ENCODE results near the gene SMG6. TPM values are rescaled to one million over a fixed set of nuclear protein-coding genes. Genes with fewer than 3 reads are reported as not detected.

The SMG6 gene
- total RNA-seq, 2 donors from 2014 or later = 12.5 to 22.1 TPM

DNA sequence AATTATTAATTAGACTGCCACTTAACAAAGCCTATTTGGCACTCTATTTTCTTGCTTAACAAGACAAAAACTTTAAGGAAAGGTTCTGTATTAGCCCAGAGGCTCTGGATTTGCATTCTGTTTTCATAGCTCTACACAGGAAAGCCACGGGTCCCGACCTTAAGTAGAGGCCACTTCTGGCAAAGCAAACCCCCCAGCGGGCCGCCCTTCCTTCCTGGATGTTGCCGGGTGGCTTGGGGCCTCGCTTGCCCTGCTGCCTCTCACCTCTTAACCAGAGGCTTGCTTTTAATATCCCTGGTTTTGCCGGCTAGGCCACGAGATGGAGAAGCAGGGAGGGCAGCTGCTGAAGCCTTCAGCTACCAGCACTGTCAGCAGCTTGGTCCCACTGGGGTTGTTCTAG is 282.9 kb downstream of the SMG6 start:
- intact Hi-C loops (cut with DNase I) = no loop called here
- Histone ChIP-seq H3K4me3 (no peak overlapping the region), H3K9me3 (no peaks in the 10 kb centered on the region), H3K27ac (no peak overlapping the region), H3K36me3 (replicated peaks in 1 of 2; ENCODE audit: insufficient read depth in 1 of 2, low read depth in 2 of 2) (no peaks in the 10 kb centered on the region), H3K4me1 (peaks cover 22% of the 10 kb centered on the region), H3K27me3 (no peaks in the 10 kb centered on the region)
- TF ChIP-seq POLR2A (IDR thresholded peaks at IDR 0.05) = no peak
- TF ChIP-seq, protein P1, sequence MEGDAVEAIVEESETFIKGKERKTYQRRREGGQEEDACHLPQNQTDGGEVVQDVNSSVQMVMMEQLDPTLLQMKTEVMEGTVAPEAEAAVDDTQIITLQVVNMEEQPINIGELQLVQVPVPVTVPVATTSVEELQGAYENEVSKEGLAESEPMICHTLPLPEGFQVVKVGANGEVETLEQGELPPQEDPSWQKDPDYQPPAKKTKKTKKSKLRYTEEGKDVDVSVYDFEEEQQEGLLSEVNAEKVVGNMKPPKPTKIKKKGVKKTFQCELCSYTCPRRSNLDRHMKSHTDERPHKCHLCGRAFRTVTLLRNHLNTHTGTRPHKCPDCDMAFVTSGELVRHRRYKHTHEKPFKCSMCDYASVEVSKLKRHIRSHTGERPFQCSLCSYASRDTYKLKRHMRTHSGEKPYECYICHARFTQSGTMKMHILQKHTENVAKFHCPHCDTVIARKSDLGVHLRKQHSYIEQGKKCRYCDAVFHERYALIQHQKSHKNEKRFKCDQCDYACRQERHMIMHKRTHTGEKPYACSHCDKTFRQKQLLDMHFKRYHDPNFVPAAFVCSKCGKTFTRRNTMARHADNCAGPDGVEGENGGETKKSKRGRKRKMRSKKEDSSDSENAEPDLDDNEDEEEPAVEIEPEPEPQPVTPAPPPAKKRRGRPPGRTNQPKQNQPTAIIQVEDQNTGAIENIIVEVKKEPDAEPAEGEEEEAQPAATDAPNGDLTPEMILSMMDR (IDR thresholded peaks at IDR 0.05) = no peak
- 55 to 62% methylated on average over 6 to 8 of the region's 8 CpGs for WGBS, 2 donors
- ATAC-seq (no peak), DNase-seq (no peak)

DNA sequence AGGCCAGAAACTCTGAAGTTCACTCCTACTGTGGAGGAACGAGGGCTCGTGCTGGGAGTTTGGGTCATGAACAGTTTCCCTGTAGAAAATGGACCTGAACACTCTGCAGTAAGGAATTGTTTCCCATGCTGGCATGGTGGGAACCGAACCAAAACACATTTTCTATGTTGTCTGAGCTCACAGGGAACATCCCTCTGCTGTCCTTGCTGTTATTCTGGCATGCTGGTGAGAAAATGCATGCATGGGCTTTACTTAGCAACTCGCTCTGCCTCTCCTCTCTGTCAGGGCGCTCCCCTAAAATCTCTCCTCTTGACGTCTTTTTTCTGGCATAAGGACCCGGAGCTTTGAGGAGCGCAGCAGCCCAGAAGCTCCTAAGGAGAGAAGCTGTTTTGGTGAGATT is 283.9 kb downstream of the SMG6 start:
- TF ChIP-seq POLR2A (IDR thresholded peaks at IDR 0.05) = no peak
- TF ChIP-seq, protein P1 (IDR thresholded peaks at IDR 0.05) = no peak
- no peaks in the 10 kb centered on the region for H3K27me3 ChIP-seq
- no peak overlapping the region for H3K4me3 ChIP-seq
- intact Hi-C loops (cut with DNase I) = no loop called here
- H3K27ac ChIP-seq = no peak overlapping the region
- DNase-seq (no peak), ATAC-seq (no peak)
- H3K9me3 ChIP-seq = no peaks in the 10 kb centered on the region
- H3K4me1 ChIP-seq = peaks cover 12% of the 10 kb centered on the region
- WGBS, 2 donors = 69 to 84% methylated on average over 7 to 8 of the region's 8 CpGs
- no peaks in the 10 kb centered on the region for H3K36me3 ChIP-seq (replicated peaks in 1 of 2; ENCODE audit: insufficient read depth in 1 of 2, low read depth in 2 of 2)

DNA sequence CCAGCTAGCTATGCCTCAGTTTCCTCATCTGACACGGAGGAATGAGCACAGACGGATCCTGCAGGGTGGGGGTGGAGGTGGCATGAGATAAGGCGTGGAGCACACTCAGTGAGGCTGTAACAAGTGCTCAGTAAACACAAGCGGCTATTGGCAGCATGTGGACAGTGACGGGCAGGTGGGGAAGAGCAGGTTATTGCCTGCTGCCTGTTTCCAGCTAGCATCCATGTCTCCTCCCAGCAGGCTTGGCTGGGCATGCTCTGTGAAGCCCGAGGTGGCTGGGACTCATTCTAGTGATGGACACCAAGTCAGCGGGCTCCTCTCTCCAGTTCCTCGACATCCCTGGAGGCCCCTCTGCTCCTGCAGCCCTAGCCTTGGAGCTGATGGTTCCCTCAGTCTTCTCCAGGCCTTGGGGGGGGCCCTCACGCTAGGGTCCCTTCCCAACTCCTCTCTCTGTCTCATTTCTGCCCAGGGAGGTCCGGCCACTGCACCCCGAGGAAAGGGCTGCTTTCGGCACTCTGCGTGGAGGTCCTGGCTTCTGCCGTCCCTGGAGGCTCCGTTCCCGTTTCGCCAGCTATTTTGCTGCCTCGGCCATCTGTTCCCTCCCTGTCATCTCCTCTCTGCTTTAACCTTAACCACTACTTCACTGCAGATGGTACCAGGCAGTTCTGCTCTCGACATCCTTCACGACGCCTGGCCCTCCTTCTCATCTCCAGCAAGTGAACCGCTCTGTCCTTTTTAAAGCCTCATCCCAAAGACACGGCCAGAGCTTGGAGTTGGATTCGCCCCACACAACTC is 284.7 kb downstream of the SMG6 start:
- H3K4me3 ChIP-seq = no peak overlapping the region

DNA sequence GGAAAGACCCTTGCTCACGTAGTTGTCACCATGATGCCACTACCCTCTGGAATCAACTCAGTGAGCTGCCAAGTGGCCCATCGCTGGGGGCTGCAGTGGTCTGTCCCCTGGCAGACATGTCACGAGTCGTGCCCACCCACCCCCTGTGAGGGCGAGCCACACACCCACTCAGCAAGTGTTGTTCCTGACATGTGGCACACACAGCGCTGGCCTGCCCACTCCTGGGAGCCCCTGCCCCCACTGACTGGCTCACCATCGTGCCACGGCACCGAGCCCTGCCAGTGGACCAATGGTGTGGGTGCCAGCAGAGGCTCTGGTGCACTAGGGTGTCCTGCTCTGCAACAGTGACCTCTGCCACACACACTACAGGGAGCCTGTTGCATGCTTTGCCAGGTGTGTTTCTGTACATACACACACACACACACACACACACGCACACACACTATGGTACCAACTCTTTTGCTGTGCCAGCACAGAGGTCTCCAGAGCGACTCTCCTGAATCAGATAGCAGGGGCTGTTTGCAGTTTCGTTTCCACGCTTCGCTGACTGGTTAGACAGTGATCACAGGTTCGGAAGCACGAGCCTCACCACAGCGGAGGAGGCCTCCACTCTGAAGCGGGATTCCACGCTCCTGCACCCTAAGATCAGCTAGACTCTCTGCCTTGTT is 286.2 kb downstream of the SMG6 start:
- H3K36me3 ChIP-seq (replicated peaks in 1 of 2; ENCODE audit: insufficient read depth in 1 of 2, low read depth in 2 of 2) = no peaks in the 10 kb centered on the region
- peaks cover 8% of the 10 kb centered on the region for H3K4me1 ChIP-seq
- H3K27me3 ChIP-seq = no peaks in the 10 kb centered on the region
- no peak overlapping the region for H3K27ac ChIP-seq
- H3K9me3 ChIP-seq = no peaks in the 10 kb centered on the region
- intact Hi-C loops (cut with DNase I) = no loop called here
- WGBS, 2 donors = 83 to 90% methylated on average over 14 to 19 of the region's 19 CpGs
- TF ChIP-seq, protein P1 (IDR thresholded peaks at IDR 0.05) = no peak
- TF ChIP-seq POLR2A (IDR thresholded peaks at IDR 0.05) = no peak
- no peak overlapping the region for H3K4me3 ChIP-seq
- ATAC-seq (no peak), DNase-seq (no peak)

More for the DNA sequence above, 284.7 kb downstream of the SMG6 start:
- 69 to 70% methylated on average over 21 to 24 of the region's 24 CpGs for WGBS, 2 donors
- H3K9me3 ChIP-seq = no peaks in the 10 kb centered on the region
- TF ChIP-seq, protein P1 (IDR thresholded peaks at IDR 0.05) = no peak
- TF ChIP-seq POLR2A (IDR thresholded peaks at IDR 0.05) = no peak
- ATAC-seq (no peak), DNase-seq (no peak)
- H3K27me3 ChIP-seq = no peaks in the 10 kb centered on the region
- no peak overlapping the region for H3K27ac ChIP-seq
- no peaks in the 10 kb centered on the region for H3K36me3 ChIP-seq (replicated peaks in 1 of 2; ENCODE audit: insufficient read depth in 1 of 2, low read depth in 2 of 2)
- intact Hi-C loops (cut with DNase I) = no loop called here
- H3K4me1 ChIP-seq = peaks cover 10% of the 10 kb centered on the region
